Spleen (tissue), 11 donors: ENCODE results near the gene ARSK. TPM values are rescaled to one million over a fixed set of nuclear protein-coding genes. Genes with fewer than 3 reads are reported as not detected.

ENCODE experiments used
- DNase-seq: peaks from one replicate; pipeline ENCODE4 v3.0.0-alpha.2; 2020
- H3K27ac ChIP-seq, 8 donors: fragments of 200-600 bp; sonication (generic) in 7 of 8; 1 replicate in 4 of 8; 2 replicates in 4 of 8; pipeline versions ENCODE4 v1.5.0 to v1.8.0; 2016 to 2021; ENCODE audit warnings: inconsistent platforms in 4 of 8, mild to moderate bottlenecking in 4 of 8, moderate library complexity in 1 of 8
- H3K27me3 ChIP-seq, 7 donors: fragments of 200-600 bp; sonication (generic) in 6 of 7; replicated peaks in 1 of 7; 1 replicate in 4 of 7; 2 replicates in 3 of 7; pipeline versions ENCODE4 v1.5.0 to v1.8.0; 2016 to 2021; ENCODE audit warnings: inconsistent platforms in 3 of 7, mild to moderate bottlenecking in 1 of 7
- H3K36me3 ChIP-seq, 6 donors: fragments of 200-600 bp; sonication (generic) in 5 of 6; 1 replicate in 4 of 6; 2 replicates in 2 of 6; pipeline versions ENCODE4 v1.5.0 to v1.8.0; 2016 to 2021; ENCODE audit warnings: inconsistent platforms in 2 of 6
- H3K4me1 ChIP-seq, 6 donors: fragments of 200-600 bp; sonication (generic) in 5 of 6; 1 replicate in 3 of 6; 2 replicates in 3 of 6; pipeline versions ENCODE4 v1.5.0 to v1.8.0; 2016 to 2021; ENCODE audit warnings: inconsistent platforms in 3 of 6
- H3K4me3 ChIP-seq, 8 donors: fragments of 200-600 bp; sonication (generic) in 7 of 8; 1 replicate in 4 of 8; 2 replicates in 4 of 8; pipeline versions ENCODE4 v1.5.0 to v1.8.0; 2016 to 2021; ENCODE audit warnings: inconsistent platforms in 4 of 8, mild to moderate bottlenecking in 4 of 8, moderate library complexity in 2 of 8
- H3K9me3 ChIP-seq, 8 donors: fragments of 200-600 bp; sonication (generic) in 7 of 8; 1 replicate in 4 of 8; 2 replicates in 4 of 8; pipeline versions ENCODE4 v1.5.0 to v1.8.0; 2016 to 2021; ENCODE audit warnings: inconsistent platforms in 4 of 8
- CTCF ChIP-seq, 11 experiments: fragments of 200-600 bp in 7 of 11; fragments of 450-650 bp in 4 of 11; sonication (generic) in 4 of 11; IDR thresholded peaks in 8 of 11; conservative IDR thresholded peaks in 3 of 11; 1 replicate in 7 of 11; 2 replicates in 4 of 11; pipeline versions ENCODE4 v1.4.0 to v1.8.0; 2016 to 2021; ENCODE audit warnings: antibody characterized with exemption in 11 of 11, inconsistent platforms in 4 of 11, mild to moderate bottlenecking in 1 of 11
- POLR2A ChIP-seq, 3 donors: fragments of 450-650 bp; IDR thresholded peaks; one replicate each; pipeline ENCODE4 v1.5.1; 2017; ENCODE audit warnings: antibody characterized with exemption in 3 of 3, mild to moderate bottlenecking in 1 of 3
- POLR2AphosphoS5 ChIP-seq, 3 donors: sonication (generic); formaldehyde crosslinking; IDR thresholded peaks; one replicate each; pipeline ENCODE4 v1.5.1; 2017; ENCODE audit warnings: antibody characterized with exemption in 3 of 3
- WGBS, 5 donors: extraction: QIAGEN DNeasy Blood & Tissue Kit in 3 of 5; methylation state at CpG; one replicate each; pipeline versions ENCODE4 v1.1.5 to v1.1.7; 2013 to 2018; 5-methylcytosine and 5-hydroxymethylcytosine counted together
- intact Hi-C: fragments of 100-400 bp; cut with DNase I; formaldehyde crosslinking; loops from one replicate; pipeline ENCODE4 v1.15.0; 2023; ENCODE audit warnings: low total_unique reads
- polyA plus RNA-seq, 3 donors: library from polyadenylated mRNA; stranded (reverse); fragments of 200-250 nt; gene quantifications; one replicate each; pipeline ENCODE4 v1.2.1, GENCODE V29; 2013
- total RNA-seq, 7 donors: library from RNA; depleted of rRNA in 3 of 7; stranded (reverse); fragments of >200 nt in 3 of 7; fragmentation: NEBNext Ultra II Directional in 4 of 7; extraction: Animal tissue kit (Norgen Biotek cat#: 25700) in 4 of 7; gene quantifications; one replicate each; pipeline versions ENCODE4 v1.1.0 to v1.2.1, GENCODE V29; 2016 to 2021
- donor health status: healthy with polysubstance abuse.
- donor health status: DM: no; HTN: no; CAD: no; lungs with moderate emphysema.
- donor health status: DM: no; HTN: no; CAD: no.
- donor health status: Bipolar disorder and iron deficiency.
- donor health status: healthy.
- donor health status: DM: no; HTN: no; CAD: no.
- donor health status: DM: yes; HTN: yes; CAD: no.

The ARSK gene
- total and polyA plus RNA-seq, 10 donors = 1.6 to 7.9 (median 3.2) TPM

- no peak for DNase-seq
- Histone ChIP-seq H3K4me1 (peaks cover 7 to 42% (median 34%) of the 10 kb centered on the region in 6 donors), H3K27me3 (peaks cover 0 to 22% (median 0%) of the 10 kb centered on the region in 7 donors), H3K9me3 (no peaks in the 10 kb centered on the region), H3K27ac (no peak overlapping the region), H3K36me3 (no peaks in the 10 kb centered on the region), H3K4me3 (no peak overlapping the region)
- 95 to 99% (median 96%) methylated on average over 5 of the region's 5 CpGs for WGBS, 5 donors
- intact Hi-C loops = no loop called here
- TF ChIP-seq CTCF (IDR thresholded peaks at IDR 0.05 in 8 of 11, conservative IDR thresholded peaks at IDR 0.05 in 3 of 11) (no peak), POLR2AphosphoS5 (IDR thresholded peaks at IDR 0.05) (no peak), POLR2A (IDR thresholded peaks at IDR 0.05) (no peak)
Measured at GRCh38 chr5:95623706-95624105, 68.8 kb downstream of the ARSK start.

- no peak for DNase-seq
- Histone ChIP-seq H3K36me3 (no peaks in the 10 kb centered on the region), H3K27me3 (peaks cover 0 to 20% (median 0%) of the 10 kb centered on the region in 7 donors), H3K4me3 (no peak overlapping the region), H3K9me3 (no peaks in the 10 kb centered on the region), H3K27ac (no peak overlapping the region), H3K4me1 (peaks cover 7 to 35% (median 29%) of the 10 kb centered on the region in 6 donors)
- no peak for TF ChIP-seq POLR2A (IDR thresholded peaks at IDR 0.05)
- TF ChIP-seq POLR2AphosphoS5 (IDR thresholded peaks at IDR 0.05) = no peak
- no peak for TF ChIP-seq CTCF (IDR thresholded peaks at IDR 0.05 in 8 of 11, conservative IDR thresholded peaks at IDR 0.05 in 3 of 11)
- 94 to 100% (median 96%) methylated on average over 2 of the region's 2 CpGs for WGBS, 5 donors
- intact Hi-C loops = no loop called here
Measured at GRCh38 chr5:95624368-95624767, 69.5 kb downstream of the ARSK start.

- H3K4me1 ChIP-seq = peaks cover 3 to 20% (median 13%) of the 10 kb centered on the region in 6 donors
- DNase-seq = no peak
- no peaks in the 10 kb centered on the region for H3K27me3 ChIP-seq
- no peak overlapping the region for H3K27ac ChIP-seq
- WGBS, 5 donors = 88 to 94% (median 92%) methylated on average over 1 of the region's 1 CpG
- H3K9me3 ChIP-seq = no peaks in the 10 kb centered on the region
- no peaks in the 10 kb centered on the region for H3K36me3 ChIP-seq
- intact Hi-C loops = no loop called here
- TF ChIP-seq POLR2A (IDR thresholded peaks at IDR 0.05) (no peak), POLR2AphosphoS5 (IDR thresholded peaks at IDR 0.05) (no peak), CTCF (IDR thresholded peaks at IDR 0.05 in 8 of 11, conservative IDR thresholded peaks at IDR 0.05 in 3 of 11) (no peak)
- H3K4me3 ChIP-seq = no peak overlapping the region
Measured at GRCh38 chr5:95626701-95627100, 71.8 kb downstream of the ARSK start.

DNA sequence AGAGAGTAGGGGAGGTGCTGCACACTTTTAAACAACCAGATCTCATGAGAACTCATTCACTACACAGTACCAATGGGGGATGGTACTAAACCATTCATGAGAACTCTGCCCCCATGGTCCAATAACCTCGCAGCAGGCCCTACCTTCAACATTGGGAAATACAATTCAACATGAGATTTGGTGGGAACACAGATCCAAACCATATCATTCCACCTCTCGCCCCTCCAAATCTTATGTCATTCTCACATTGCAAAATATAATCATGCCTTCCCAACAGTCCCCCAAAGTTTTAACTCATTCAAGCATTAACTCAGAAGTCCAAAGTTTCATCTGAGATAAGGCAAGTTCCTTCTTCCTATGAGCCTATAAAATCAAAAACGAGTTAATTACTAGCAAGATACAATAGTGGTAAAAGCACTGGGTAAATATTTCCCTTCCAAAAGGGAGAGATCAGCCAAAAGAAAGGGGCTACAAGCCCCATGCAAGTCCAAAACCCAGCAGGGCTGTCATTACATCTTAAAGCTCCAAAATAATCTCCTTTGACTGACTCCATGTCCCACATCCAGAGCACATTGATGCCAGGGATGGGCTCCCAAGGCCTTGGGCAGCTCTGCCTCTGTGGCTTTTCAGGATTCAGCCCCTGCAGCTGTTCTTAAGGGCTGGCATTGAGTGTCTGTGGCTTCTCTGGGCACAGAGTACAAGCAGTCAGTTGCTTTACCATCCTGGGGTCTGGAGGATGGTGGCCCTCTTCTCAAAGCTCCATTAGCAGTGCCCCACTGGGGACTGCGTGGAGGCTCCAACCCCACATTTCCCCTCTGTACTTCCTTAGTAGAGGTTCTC lies 73.3 kb downstream of the ARSK start:
- Histone ChIP-seq H3K27ac (peak overlapping the region in 2 of 8 donors; percentile 18 to 32), H3K27me3 (no peaks in the 10 kb centered on the region), H3K36me3 (no peaks in the 10 kb centered on the region), H3K9me3 (no peaks in the 10 kb centered on the region), H3K4me3 (no peak overlapping the region), H3K4me1 (peaks cover 0 to 12% (median 6%) of the 10 kb centered on the region in 6 donors)
- DNase-seq = no peak
- intact Hi-C loops = no loop called here
- TF ChIP-seq CTCF (IDR thresholded peaks at IDR 0.05 in 8 of 11, conservative IDR thresholded peaks at IDR 0.05 in 3 of 11) (no peak), POLR2A (IDR thresholded peaks at IDR 0.05) (no peak), POLR2AphosphoS5 (IDR thresholded peaks at IDR 0.05) (no peak)
- 80 to 94% (median 90%) methylated on average over 4 of the region's 4 CpGs for WGBS, 5 donors
